ENCODE data around the gene HMGXB3.

Gene HMGXB3

GRCh38 chr5:150101023-150101422 is 100.5 kb downstream of the HMGXB3 start:
- DNase-seq: no peak

Data from hematopoietic multipotent progenitor cell treated with erythropoietin and hydrocortisone succinate and interleukin-3 and kit ligand, for 6 days (in vitro differentiated cells).